Measurements from ENCODE around the gene ASAP2.
"Not testable (repeated sequence)": the region's sequence is repeated elsewhere in the genome, so short reads cannot be mapped to it uniquely, and the experiment has no call there.

ASAP2 gene

GRCh38 chr2:9212010-9212635 lies 5.5 kb downstream of the ASAP2 start:
- no peak for TF ChIP-seq CTCF (IDR thresholded peaks at IDR 0.05)
- DNase-seq (ENCODE audit: low spot score), result no peak
- Histone ChIP-seq H3K4me3 (peak overlapping the region; percentile 32), H3K27ac (peak overlapping the region; percentile 67 to 92)

DNA sequence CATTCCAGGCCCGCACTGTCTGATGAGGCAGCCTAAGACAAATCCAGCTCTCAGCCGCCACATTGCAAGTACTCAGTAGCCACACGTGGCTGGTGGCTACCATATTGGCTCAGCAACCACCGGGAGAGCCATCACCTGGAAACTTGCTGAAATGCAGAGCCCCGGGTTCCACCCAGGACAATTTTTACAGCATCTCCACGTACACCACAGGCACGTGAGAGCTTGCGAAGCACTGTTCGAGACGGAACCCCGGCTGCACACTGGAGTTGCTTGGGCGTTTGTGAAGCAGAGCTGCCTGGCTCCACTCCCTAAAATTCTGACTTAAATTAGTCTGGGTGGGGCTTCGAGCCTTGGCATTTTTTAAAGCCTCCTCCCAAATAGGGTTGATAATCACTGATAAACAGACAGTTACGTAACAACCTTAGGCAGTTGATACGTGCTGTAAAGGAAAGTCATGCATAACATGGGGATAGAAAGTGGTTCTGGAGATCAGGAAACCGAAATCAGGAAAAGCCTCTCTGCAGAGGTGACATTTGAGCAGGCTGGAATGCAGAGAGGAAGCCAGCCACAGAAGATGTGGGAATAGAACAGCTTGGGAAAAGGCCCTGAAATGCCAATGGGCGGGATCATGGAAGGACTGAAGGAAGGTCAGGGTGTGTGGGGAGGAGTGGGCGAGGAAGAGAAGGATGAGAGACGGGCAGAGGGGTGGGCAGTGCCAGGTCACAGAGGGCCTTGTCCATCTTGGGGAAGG lies 6.2 kb downstream of the ASAP2 start:
- H3K27ac ChIP-seq, result peak overlapping the region; percentile 67 to 92
- peak overlapping the region; percentile 32 for H3K4me3 ChIP-seq
- no peak for TF ChIP-seq CTCF (IDR thresholded peaks at IDR 0.05)
- DNase-seq (ENCODE audit: low spot score), result no peak

GRCh38 chr2:9213477-9214051 lies 7.0 kb downstream of the ASAP2 start:
- Histone ChIP-seq H3K4me3 (no peak overlapping the region), H3K27ac (peak overlapping the region; percentile 67 to 92)
- DNase-seq (ENCODE audit: low spot score), result no peak
- no peak for TF ChIP-seq CTCF (IDR thresholded peaks at IDR 0.05)

- no peak overlapping the region for H3K27ac ChIP-seq
- DNase-seq (ENCODE audit: low spot score), result no peak
- no peak overlapping the region for H3K4me3 ChIP-seq
- no peak for TF ChIP-seq CTCF (IDR thresholded peaks at IDR 0.05)
Observed at GRCh38 chr2:9214873-9215272, 8.3 kb downstream of the ASAP2 start.

DNA sequence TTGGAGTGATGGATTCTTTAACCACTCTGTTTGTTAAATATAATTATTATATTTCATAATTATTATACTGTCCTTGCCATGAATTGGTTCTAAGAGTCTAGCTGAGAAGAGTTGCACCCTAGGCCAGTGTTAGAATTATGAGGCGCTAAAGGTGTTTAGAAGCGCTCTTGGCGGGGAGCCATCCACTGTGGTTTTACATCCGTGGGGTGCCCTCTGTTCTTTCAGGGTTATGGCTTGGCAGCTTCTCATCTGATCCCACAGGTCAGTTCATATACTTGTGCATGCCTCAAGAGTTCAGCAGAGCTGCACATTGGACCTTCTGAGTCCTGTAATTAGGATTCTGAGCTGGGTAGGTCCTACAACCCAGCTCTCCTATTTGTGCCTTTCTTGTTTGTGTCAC lies 9.1 kb downstream of the ASAP2 start:
- Histone ChIP-seq H3K4me3 (no peak overlapping the region), H3K27ac (no peak overlapping the region)
- DNase-seq (ENCODE audit: low spot score), result no peak
- TF ChIP-seq CTCF (IDR thresholded peaks at IDR 0.05), result no peak

GRCh38 chr2:9216143-9216542 lies 9.5 kb downstream of the ASAP2 start:
- H3K4me3 ChIP-seq; DNase-seq (ENCODE audit: low spot score); H3K27ac ChIP-seq: not testable (repeated sequence)

GRCh38 chr2:9217838-9218770 lies 11.5 kb downstream of the ASAP2 start:
- Histone ChIP-seq H3K4me3 (no peak overlapping the region), H3K27ac (peak overlapping the region in 1 of 2 donors; percentile 56)
- no peak for DNase-seq (ENCODE audit: low spot score)
- no peak for TF ChIP-seq CTCF (IDR thresholded peaks at IDR 0.05)

All from coronary artery (tissue), 2 donors.